Hippocampal formation (tissue), 2 donors: ENCODE data around the gene PDE4D.

Experiments used
- DNase-seq, 2 donors: peaks; one replicate each; lab custom pipeline; 2025; lab: John Stamatoyannopoulos, UW

PDE4D gene

DNA sequence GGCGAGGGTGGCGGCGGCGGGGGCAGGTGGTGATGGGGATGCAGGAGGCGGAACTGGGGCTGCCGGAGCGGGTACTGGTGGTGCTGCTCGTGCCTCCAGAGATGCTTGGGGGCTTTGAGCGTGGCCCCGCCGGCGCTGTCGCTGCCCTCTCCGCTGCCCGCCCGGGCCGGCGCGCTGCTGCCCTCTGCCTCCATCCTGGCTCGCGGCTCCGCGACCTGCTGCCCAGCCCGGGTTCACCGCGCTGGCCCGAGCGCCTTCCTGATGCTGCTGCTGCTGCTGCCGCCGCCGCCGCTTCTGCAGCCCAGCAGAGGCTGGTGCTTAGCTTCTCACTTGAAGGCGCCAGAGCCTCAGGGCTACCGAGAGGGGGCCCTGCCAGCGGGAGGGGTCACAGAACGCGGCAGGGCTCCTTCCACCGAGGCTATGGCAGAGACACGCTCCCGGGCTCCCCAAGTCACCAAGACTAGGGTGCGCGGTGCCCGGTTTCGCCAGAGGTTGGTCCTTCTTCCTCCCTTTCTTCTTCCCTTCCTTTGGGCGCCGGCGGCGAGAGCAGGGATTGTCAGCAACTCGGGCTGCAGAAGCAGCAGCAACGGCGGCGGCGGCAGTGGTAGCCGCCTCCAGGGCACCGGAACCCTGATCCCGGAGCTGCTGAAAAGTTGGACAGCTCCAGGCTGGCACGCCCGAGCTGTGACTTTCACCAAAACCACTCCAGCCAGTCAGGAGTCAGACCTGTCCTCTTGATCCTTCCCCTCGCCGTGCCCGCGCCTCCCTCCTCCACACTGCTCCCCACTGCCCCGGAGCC lies at the start of gene PDE4D:
PDE4D (minus strand) TSS at position 298 of the 799 bp plus-strand sequence.
- peak in 1 of 2 donors; percentile 31 for DNase-seq

DNA sequence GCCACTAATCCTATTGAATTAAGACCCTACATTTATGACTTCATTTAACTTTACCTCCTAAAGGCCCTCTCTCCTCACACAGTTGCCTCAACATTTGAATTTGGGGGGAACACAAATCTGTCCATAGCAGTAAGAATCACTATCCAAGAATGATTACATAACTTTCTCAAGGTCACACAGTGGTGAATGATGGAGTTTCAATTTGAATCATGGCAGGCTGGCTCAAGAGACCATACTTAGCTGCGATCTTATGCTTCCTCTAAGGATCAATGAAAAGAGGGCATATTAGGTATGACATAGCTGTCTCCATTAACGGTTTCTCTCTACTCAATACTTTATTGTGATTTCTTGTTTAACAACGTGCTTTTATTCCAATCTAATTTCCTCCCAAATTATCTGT lies 44.1 kb upstream of the PDE4D start:
- DNase-seq, result no peak

DNA sequence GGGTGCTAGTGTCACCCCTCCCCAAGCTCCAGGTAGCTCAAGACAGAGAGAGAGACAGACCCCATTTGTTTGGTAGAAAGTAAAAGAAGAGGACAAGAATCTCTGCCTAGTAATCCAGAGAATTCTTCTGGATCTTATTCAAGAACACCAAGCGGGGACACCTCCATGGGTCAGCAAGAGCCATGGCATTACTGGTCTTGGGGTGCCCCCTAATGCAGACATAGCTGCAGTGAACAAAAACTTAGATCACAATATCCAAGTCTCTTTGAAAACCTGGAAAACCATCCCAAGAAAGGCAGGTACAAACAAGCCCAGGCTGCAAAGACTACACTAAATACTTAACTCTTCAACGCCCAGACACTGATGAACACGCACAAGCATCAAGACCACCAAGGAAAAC lies 29.9 kb upstream of the PDE4D start:
- no peak for DNase-seq

DNA sequence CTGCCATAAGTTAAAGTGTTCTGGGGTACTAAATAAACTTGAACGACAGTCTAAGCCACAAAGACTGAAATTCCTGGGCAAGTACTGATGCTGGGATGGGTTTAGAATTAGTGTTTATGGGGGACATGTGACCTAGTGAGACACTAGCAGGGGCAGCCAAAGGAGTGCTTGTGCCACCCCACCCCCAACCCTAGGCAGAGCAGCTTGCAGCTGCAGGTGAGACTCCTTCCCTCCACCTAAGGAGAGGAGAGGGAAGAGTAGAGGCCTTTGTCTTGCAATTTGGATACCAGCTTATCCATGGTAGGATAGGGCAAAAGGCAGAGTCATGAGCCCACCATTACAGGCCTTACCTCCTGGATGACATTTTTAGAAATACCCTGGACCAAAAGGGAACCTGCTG lies 28.7 kb upstream of the PDE4D start:
- no peak for DNase-seq

DNA sequence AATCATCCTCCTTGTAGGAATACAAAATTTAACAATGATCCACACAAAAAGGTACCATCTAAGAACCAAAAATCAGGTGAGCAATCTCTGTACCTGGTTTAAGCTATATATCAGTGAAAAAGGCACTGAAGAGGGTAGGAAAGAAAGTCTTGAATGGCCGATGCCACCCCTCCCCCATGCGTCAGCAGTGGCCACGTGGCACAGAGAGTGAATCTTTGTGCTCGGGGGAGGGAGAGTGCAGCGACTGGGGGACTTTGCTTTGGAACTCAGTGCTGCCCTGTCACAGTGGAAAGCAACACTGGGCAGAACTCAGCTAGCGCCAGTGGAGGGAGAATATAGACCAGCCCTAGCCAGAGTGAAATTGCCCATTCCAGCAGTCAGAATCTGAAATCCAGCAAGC lies 28.3 kb upstream of the PDE4D start:
- no peak for DNase-seq

DNA sequence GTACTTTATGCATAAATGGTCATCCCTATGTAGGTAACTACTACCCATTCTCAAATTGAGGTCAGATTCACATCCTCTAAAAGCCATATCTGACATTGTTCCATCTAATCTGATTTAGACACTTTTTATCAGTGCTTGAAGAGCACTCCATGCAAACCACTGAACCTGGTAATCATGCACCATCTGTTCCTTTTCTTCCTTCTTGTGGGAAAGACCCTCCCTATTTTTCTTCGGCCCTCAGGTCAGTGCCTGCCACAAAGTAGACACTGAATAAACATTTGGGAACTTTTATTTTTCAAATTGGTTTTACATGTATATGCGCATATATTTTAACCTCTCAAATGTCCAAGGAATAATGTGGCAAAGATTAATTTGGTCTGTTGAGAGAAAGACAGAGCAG lies 26.0 kb upstream of the PDE4D start:
- DNase-seq, result no peak

DNA sequence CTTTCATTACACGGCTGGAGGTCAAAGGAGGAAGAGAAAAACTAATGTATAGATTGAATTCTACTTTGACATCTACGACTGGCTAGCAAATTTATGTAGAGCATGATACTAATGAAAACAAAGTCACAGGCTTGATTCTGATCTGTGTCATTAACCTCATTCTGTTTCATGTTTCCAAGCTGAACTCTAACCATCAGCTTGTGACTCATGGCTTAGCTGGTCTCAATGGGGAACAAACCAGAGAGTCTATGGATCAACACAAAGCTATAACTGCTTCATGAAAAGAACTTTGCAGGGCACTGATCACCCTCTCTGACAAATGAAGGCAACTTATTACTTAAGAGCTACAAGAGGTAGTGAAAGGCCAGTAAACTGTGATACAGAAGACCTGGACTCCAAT lies 23.6 kb upstream of the PDE4D start:
- DNase-seq, result no peak

DNA sequence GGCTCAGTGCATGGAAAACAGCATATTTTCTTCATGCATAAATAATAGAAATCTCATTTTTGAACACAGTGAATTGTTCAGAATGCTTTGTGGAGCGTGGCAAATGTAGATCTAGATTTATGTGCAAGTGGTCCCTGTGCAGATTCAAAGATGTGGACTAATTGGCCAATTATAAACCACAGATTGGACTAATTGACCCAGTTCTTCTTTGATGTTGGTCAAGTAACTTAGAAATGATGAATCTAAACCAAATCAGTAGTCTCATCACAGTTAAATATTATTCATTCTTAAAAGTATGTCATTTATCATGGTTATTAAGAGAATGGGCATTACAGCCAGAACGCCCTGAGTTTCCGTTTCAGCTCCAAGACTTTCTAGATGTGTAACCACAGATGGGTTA lies 11.7 kb upstream of the PDE4D start:
- no peak for DNase-seq

DNA sequence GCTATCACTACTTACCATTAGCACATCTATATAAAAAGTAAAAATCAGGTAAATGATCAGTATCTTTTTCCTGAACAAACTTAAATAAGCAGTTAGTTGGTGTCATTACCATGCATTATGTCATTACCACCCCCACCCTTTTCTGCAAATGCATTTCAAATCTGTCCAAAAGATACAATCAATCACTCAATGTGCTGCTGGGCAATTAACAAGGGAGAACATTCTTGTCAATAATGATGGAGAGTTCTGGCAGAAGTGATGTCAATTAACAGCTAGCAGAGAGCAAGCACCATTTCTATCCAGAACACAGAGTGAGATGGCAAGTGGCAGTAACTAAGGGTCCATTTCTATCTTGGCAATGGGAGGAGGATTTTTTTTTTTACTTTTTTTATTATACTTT lies 3.5 kb upstream of the PDE4D start:
- DNase-seq, result no peak

DNA sequence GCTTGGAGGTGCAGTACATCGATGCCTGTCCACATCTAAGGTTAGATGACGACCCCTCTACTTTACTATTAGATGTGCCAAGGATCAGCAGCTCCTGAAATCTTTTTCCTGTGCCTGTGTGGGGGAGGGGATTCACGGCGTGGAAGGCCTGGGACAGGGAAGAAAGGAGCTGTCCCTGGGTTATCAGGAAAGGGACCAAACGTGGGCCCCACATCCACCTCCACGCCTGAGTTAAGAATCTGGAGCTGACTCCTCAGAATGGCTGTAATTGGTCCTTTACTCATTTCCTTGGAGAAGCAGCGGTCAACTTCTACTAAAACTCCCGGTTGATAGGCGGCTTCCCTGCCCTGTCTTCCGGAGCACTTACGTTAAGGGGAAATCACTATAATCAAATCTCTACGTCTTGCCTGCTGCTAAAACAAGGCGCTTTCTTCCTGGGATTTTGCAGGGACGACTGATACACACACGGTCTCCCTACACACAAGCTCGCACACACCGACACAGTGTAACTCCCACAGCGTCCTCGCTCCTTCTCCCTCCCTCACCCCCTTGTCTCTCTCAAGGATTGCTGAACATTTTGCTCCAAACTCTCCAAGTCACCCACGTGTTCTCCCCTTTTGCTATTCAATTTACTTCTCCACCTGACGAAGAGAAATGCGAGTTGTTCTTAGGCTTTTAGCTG lies 1.4 kb downstream of the PDE4D start:
- no peak for DNase-seq

DNA sequence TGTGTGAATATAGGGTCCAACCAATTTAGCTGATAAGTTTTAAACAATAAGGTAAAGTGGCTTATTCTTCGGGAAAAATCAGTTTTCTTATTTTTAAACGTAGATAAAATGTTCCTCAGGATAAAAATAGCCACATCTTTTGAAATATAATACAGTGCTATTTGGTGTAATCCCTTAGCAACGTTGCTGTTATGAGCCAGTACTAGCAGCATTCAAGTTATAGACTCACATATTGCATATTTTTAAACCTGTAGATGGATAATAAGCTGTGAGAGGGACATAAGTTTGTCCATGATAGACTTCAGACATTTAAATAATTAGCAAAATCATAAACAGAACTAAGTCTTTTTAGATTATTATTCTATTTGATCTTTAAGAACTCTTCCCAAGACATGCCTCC lies 6.3 kb downstream of the PDE4D start:
- DNase-seq, result no peak

DNA sequence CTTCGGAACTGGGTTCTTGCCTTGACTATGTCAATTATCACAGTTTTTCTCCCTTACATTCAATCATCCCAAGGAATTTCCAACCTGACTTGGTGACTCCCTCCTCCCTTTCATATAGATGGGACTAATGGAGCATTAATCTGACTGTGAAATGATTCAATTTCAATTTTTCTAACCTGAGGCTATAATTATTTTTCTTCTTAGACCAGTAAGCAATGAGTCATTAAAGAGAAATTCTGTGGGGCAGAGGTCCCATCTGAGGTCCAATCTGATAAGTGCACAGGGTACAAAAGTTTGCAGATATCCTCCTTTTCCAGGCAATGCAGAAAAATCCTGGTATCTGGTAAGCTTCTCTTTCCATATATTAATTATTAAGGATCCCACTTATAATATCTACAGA lies 18.9 kb downstream of the PDE4D start:
- DNase-seq, result no peak

DNA sequence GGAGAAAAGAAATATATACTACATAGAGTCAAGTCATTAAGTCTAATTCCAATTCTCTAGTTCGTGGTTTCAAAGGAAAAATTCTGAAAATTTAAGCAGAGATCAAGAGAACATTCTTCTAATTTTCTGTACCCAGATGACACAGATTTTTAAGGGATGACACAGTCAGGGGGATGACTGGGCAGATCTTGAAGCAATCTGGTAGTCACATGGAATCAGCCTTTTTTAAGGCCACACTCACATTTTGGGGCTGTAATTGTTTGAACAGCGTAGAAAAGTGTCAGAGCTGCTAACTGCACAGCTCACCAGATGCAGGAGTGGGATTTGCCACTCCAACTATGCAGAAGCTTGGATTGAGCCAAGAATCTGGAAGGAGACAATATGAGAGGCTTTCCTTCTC lies 20.4 kb downstream of the PDE4D start:
- no peak for DNase-seq

DNA sequence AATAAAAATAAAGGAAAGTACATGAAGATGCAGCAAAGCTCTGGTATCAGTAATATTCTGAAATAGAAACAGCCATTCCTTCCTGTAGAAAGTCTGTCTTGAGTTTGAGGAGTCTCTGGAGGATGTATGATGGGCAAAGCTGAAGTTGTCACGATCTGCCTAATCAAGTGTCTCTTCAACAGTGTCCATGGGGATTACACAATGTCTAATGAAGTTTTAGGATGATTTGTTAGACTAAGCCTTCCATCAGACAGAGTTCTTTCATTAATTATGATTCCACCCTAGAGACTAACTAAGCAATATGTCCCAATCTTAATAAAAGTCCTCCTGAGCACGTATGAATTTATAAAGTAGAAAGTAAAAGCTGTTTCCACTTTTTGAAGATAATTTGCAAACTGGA lies 26.9 kb downstream of the PDE4D start:
- DNase-seq, result no peak

DNA sequence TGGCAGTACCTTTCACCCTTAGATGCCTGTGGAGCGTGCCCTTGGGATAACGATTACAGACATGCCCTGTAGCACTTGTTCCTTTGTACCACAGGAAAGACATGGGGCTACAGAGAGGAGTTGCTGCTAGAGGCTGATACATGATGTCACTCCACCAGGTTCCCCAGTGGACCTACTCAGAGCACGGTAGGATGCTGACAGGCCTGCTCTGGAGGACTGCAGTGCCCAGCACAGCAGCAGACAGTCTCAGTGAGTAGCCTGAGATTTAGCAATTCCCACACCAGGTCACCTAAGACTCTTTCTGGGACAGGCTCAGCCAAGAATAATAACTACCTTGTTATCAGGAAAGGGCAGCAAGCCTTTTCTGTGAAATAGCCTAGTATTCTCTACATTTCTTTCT lies 28.8 kb downstream of the PDE4D start:
- DNase-seq, result no peak

DNA sequence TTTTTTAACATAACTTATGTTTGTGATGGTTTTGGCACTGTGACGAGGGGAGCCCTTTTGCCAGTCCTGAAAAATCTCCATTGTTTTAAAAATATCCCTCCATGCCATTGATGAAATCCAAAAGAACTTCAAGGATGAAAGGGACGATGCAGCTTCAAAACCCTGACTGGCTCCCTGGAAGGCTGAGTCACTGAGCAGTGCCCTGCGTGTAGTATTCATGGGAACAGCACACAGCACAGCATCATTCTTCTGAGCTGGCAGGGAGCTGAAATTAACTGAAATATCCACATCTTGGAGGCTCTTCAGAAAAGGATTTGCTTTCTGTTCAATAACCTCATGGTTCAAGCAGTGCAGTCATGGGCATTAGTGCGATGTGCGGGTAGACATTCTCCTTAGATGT lies 29.7 kb downstream of the PDE4D start:
- no peak for DNase-seq

DNA sequence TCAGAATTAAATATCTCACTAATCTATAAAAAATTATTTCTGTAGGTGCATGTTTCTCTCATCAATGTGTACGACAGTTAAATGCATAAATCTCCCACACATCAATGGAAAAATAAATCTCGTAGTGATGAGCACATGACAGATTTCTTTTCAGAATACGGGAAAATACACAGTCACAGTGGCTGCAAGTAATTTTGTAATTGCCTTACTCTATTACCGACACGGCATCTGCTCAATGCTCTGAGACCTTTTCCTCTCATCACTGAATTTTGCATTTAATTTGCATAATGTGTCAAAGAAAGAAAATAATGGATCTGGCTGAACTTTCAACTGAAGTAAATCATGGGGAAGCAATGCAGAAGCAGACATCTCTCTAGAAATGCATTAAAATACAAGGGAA lies 37.2 kb downstream of the PDE4D start:
- no peak for DNase-seq

DNA sequence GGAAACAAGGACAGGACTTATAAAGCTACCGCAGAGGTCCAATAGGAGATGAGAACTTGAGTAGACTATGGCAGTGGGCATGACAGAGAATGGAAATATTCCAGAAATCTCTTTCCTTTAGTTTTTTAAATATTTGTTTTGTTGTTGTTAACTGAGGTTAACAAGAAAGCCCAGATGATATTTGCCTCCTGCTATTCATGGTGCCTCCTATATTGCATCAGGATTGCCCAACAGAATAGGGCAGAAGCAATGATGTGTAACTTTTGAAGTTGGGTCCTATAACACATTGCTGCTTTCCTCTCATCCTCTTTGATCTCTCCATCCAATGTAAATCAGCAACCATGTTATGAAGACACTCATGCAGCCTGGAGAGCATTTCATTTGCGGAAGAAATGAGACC lies 42.8 kb downstream of the PDE4D start:
- DNase-seq, result no peak

DNA sequence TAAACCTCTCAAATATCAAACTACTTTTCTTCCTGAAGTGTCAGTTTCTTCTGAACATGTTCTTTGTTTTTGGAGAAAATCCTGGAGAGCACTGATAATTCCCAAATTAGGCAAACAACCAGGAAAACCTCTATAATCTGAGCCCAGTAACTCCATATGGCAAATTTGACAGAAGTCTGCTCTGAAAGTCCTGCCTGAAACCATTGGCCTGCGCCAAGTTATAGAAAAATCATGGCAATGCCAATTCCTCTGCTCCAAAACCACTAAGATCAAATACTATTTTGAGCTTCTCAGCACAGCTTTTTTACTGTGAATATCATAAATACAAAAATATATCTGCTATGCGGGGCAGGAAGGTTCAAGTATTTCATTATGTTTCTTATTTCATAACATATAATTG lies 45.9 kb downstream of the PDE4D start:
- DNase-seq, result no peak

DNA sequence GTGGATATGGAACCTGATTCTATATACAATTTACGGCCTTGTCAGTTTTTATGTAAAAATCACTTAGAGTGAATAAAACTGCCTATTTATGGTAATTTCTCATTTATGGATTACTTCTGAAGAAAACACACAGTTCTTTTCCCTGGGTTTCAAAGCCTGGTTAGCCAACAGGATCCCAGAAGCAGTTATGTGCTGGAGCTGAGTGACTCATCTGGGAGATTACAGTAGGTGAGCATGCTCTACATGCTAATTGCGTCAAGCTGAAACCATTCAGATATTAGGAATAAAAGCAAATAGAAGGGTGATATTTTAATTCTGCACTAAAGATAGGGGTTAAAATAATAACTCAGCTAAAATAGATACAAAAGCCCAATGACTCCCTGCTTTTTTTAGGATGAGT lies 47.8 kb downstream of the PDE4D start:
- no peak for DNase-seq

DNA sequence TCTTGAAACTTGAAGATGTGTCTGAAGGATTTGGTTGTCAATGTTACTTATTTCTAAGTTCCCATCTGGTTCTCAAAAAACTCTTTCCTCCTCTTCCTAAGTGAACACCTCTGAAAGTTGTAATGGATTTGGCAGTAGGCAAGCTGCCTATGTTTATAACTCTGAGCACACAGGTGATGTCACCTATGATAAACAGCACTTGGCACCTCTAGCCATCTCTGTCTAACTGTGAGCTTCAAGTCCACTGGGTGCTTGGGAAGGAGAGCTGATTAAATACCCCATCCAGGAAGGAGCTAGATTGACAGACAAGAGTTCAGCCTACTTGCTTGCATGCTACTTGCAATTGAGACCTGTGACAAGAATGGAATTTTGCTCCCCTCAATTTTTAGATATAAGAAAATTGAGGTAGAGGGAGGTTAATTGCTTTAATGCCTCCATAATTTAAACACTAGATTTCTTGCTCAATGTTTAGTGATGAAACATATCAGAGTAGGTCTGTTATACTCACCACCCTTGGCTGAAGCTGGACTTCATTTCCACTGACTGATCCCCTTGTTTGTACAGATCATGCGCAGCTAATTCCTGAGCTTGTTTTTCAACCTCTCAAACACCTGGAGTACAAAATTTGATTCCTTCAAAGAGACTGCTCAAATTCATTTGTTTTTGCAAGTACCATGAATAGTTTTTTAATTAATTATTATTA lies 49.9 kb downstream of the PDE4D start:
- no peak for DNase-seq

DNA sequence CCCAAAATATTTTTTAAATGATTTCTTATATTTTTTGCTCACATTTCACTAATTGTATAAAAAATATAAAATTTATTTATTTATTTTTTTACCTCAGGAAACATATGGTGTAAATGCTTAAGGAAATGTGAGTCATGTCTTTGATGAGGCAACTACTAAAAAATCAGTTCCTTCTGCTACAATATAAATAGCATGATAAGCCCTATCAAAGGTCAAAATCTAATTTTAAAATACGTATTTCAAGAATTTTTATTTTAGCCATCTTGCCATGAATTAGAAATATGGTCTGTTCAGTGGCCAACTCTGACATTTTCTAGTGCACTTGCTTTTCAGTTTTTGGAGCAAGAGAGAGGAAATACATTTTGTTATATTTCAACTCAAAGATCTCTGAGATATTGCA lies 50.5 kb downstream of the PDE4D start:
- DNase-seq, result no peak

DNA sequence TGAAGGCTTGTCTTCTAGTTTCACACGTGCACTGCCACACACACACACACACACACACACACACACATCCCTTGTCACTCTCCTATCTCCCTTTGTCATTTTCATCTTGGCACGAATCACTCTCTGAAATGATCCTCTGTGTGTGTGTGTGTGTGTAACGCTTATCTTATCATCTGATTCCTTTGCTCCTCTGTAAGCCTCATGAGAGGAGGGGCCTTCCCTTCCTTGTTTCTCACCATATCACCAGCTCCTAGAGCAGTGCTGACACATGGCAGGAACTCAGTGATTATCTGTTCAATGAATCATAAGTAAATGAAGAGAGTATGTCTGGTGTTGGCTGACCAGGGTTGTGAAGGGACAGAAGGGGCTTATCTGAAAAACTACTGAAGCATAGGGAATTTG lies 53.3 kb downstream of the PDE4D start:
- no peak for DNase-seq
